Mesenchymal stem cell (in vitro differentiated cells and primary cell): Measurements from ENCODE around the gene HSPA14. TPM values are rescaled to one million over a fixed set of nuclear protein-coding genes. Genes with fewer than 3 reads are reported as not detected.
A peak's percentile ranks its signal among the peaks of the same experiment; 100 is the strongest.

Source experiments
- DNase-seq: peaks from one replicate; pipeline ENCODE4 v3.0.0-alpha.2; 2013
- H2AFZ ChIP-seq: one replicate; pipeline ENCODE4 v1.6.1; 2013; ENCODE audit warnings: low read depth, mild to moderate bottlenecking, control low read depth, inconsistent platforms, low read length, moderate library complexity
- H2AK5ac ChIP-seq: 2 replicates; pipeline ENCODE4 v1.6.1; 2013; ENCODE audit warnings: low read length, moderate library complexity, mild to moderate bottlenecking, inconsistent platforms; ENCODE audit not compliant: severe bottlenecking
- H2BK120ac ChIP-seq: one replicate; pipeline ENCODE4 v1.6.1; 2013; ENCODE audit warnings: low read depth, mild to moderate bottlenecking, inconsistent platforms, low read length, moderate library complexity
- H2BK12ac ChIP-seq, 2 experiments: one replicate each; pipeline ENCODE4 v1.6.1; 2013; ENCODE audit warnings: inconsistent platforms in 2 of 2, low read length in 2 of 2, mild to moderate bottlenecking in 2 of 2, moderate library complexity in 2 of 2, control low read depth in 1 of 2
- H2BK15ac ChIP-seq: one replicate; pipeline ENCODE4 v1.6.1; 2013; ENCODE audit warnings: mild to moderate bottlenecking, low read depth, inconsistent platforms; ENCODE audit not compliant: poor library complexity, severe bottlenecking
- H2BK5ac ChIP-seq: 2 replicates; pipeline ENCODE4 v1.6.1; 2013; ENCODE audit warnings: low read depth, mild to moderate bottlenecking, low read length, control low read depth, inconsistent platforms; ENCODE audit not compliant: poor library complexity, severe bottlenecking
- H3K14ac ChIP-seq, 2 experiments: one replicate each; pipeline ENCODE4 v1.6.1; 2013; ENCODE audit warnings: inconsistent platforms in 2 of 2, low read length in 2 of 2, control low read depth in 1 of 2, mild to moderate bottlenecking in 1 of 2, moderate library complexity in 1 of 2
- H3K18ac ChIP-seq, 2 experiments: one replicate each; pipeline ENCODE4 v1.6.1; 2013; ENCODE audit warnings: inconsistent platforms in 2 of 2, low read length in 2 of 2, control low read depth in 1 of 2, low read depth in 1 of 2, mild to moderate bottlenecking in 1 of 2
- H3K23ac ChIP-seq, 2 experiments: one replicate each; pipeline ENCODE4 v1.6.1; 2013; ENCODE audit warnings: inconsistent platforms in 2 of 2, low read length in 2 of 2, mild to moderate bottlenecking in 2 of 2, moderate library complexity in 2 of 2, control low read depth in 1 of 2
- H3K27ac ChIP-seq: 2 replicates; pipeline ENCODE4 v1.5.1; 2013; ENCODE audit warnings: mild to moderate bottlenecking, moderate library complexity, low read length, control low read depth, inconsistent platforms; ENCODE audit not compliant: poor library complexity, severe bottlenecking
- H3K27me3 ChIP-seq, 2 experiments: 2 replicates each; pipeline versions ENCODE4 v1.6.1 to v1.7.0; 2013; ENCODE audit warnings: low read length in 2 of 2, mild to moderate bottlenecking in 2 of 2, moderate library complexity in 2 of 2, control low read depth in 1 of 2, inconsistent platforms in 1 of 2; ENCODE audit not compliant: control insufficient read depth in 1 of 2, insufficient read depth in 1 of 2
- H3K36me3 ChIP-seq, 2 experiments: 2 replicates each; pipeline versions ENCODE4 v1.6.1 to v1.7.0; 2013; ENCODE audit warnings: low read length in 2 of 2, control low read depth in 1 of 2, inconsistent platforms in 1 of 2, low read depth in 1 of 2, mild to moderate bottlenecking in 1 of 2; ENCODE audit not compliant: insufficient read depth in 2 of 2, control insufficient read depth in 1 of 2
- H3K4ac ChIP-seq, 2 experiments: one replicate each; pipeline ENCODE4 v1.6.1; 2013; ENCODE audit warnings: inconsistent platforms in 2 of 2, low read length in 2 of 2, mild to moderate bottlenecking in 2 of 2, moderate library complexity in 2 of 2, control low read depth in 1 of 2, low read depth in 1 of 2
- H3K4me1 ChIP-seq: 2 replicates; pipeline ENCODE4 v1.6.1; 2013; ENCODE audit warnings: low read depth, low read length, control low read depth; ENCODE audit not compliant: control insufficient read depth, insufficient read depth
- H3K4me2 ChIP-seq: 2 replicates; pipeline ENCODE4 v1.6.1; 2013; ENCODE audit warnings: low read length, mild to moderate bottlenecking, inconsistent platforms; ENCODE audit not compliant: poor library complexity, severe bottlenecking
- H3K4me3 ChIP-seq, 2 experiments: 2 replicates each; pipeline versions ENCODE4 v1.5.1 to v1.7.0; 2013; ENCODE audit warnings: low read length in 2 of 2, mild to moderate bottlenecking in 2 of 2, control low read depth in 1 of 2, low read depth in 1 of 2; ENCODE audit not compliant: insufficient read depth in 1 of 2
- H3K79me1 ChIP-seq: replicated peaks from 2 replicates; pipeline ENCODE4 v1.6.1; 2013; ENCODE audit warnings: mild to moderate bottlenecking, control low read depth, low read length, inconsistent platforms; ENCODE audit not compliant: poor library complexity, severe bottlenecking
- H3K9ac ChIP-seq: 2 replicates; pipeline ENCODE4 v1.7.0; 2013; ENCODE audit warnings: mild to moderate bottlenecking, low read length, moderate library complexity
- H3K9me3 ChIP-seq: 2 replicates; pipeline ENCODE4 v1.7.0; 2013; ENCODE audit warnings: mild to moderate bottlenecking, low read length; ENCODE audit not compliant: control insufficient read depth
- H4K8ac ChIP-seq: one replicate; pipeline ENCODE4 v1.6.1; 2013; ENCODE audit warnings: inconsistent platforms, mild to moderate bottlenecking, low read length, moderate library complexity
- H4K91ac ChIP-seq: one replicate; pipeline ENCODE4 v1.6.1; 2013; ENCODE audit warnings: mild to moderate bottlenecking, low read length, inconsistent platforms
- WGBS: methylation state at CpG from one replicate; pipeline ENCODE4 v1.1.7; 2013; ENCODE audit warnings: mixed read lengths; 5-methylcytosine and 5-hydroxymethylcytosine counted together
- polyA plus RNA-seq, 2 experiments: library from polyadenylated mRNA; stranded (reverse); fragments of 200-250 nt; gene quantifications; one replicate each; pipeline ENCODE4 v1.2.3, GENCODE V29; 2013

HSPA14 gene, protein sequence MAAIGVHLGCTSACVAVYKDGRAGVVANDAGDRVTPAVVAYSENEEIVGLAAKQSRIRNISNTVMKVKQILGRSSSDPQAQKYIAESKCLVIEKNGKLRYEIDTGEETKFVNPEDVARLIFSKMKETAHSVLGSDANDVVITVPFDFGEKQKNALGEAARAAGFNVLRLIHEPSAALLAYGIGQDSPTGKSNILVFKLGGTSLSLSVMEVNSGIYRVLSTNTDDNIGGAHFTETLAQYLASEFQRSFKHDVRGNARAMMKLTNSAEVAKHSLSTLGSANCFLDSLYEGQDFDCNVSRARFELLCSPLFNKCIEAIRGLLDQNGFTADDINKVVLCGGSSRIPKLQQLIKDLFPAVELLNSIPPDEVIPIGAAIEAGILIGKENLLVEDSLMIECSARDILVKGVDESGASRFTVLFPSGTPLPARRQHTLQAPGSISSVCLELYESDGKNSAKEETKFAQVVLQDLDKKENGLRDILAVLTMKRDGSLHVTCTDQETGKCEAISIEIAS
- polyA plus RNA-seq (2013, experiment 1 of 2): 11.4 TPM
- polyA plus RNA-seq (2013, experiment 2 of 2): 11.7 TPM

DNA sequence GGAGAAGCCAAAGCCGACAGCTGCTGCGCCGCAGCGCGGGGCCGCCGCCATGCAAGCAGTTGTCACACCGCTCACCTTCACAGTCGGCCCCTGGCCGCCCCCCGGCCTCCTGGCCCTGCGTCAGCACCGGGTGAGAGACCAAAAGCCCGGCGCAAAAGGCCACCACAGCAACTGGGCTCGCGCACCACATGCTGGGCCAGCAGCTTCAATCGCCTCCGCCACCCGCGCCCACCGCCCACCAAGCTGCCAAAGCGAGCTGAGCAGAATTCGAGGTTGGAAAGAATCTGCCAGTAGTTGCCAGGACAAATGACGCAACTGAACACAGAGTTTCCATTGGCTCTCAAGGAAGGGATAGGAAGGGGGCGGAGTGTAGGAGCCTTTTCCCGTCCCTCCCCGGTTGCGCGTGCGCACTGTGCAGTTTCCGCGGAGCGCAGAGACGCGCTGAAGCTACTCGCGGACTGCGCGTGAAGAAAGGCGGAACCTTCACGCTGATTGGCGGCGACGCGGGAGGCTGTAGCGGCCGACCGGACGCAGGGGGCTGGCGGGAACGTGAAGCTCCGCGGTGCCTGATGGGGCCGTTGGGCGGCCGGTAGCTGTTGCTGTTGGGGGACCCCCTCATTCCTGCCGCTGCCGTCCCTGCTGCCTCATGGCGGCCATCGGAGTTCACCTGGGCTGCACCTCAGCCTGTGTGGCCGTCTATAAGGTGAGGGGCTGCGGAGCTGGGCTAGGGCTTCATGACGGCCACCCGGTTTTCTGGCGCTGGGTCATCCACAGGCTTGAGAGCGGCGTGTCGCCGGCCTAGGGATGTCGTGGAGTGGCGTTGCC is at the start of gene HSPA14, which contains the start of the genes CDNF and MSANTD7:
Gene HSPA14 (plus strand): TSS at position 550 of the 825 bp plus-strand sequence. CDS start 97 bp downstream, at position 647.
Gene CDNF (minus strand): TSS at position 281 of the 825 bp plus-strand sequence. CDS start 91 bp downstream, at position 190.
Gene MSANTD7 (plus strand): TSS at position 550 of the 825 bp plus-strand sequence. CDS start 3,979 bp downstream, outside the sequence.
- H3K36me3 ChIP-seq: peaks cover 11 to 50% of the 10 kb centered on the region in 2 experiments
- under 1% methylated on average over 72 of the region's 72 CpGs for WGBS
- H3K9me3 ChIP-seq: no peaks in the 10 kb centered on the region

DNA sequence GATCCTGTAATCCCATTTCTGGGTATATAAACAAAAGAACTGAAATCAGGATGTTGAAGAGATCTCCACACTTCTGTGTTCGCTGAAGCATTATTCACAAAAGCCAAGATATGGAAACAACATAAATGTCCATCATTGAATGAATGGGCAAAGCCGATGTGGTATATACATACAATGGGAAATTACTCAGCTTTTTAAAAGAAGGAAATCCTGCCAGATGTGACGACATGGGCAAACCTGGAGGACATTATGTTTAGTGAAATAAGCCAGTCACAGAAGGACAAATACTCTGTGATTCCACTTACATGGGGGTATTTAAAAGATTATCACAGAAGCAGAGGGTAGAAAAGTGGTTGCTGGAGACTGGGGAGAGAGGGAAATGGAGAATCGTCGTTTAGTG is 39.5 kb upstream of the HSPA14 start:
- Histone ChIP-seq H3K18ac (no peak overlapping the region), H4K8ac (no peak overlapping the region), H3K36me3 (no peaks in the 10 kb centered on the region), H3K4me3 (no peak overlapping the region), H3K9me3 (no peaks in the 10 kb centered on the region), H2AK5ac (no peak overlapping the region), H2BK5ac (no peak overlapping the region), H3K27ac (no peak overlapping the region), H3K23ac (no peak overlapping the region), H2AFZ (no peak overlapping the region), H3K27me3 (peaks cover 0 to 27% of the 10 kb centered on the region in 2 experiments), H4K91ac (no peak overlapping the region), H2BK12ac (no peak overlapping the region), H3K9ac (no peak overlapping the region), H3K79me1 (no peaks in the 10 kb centered on the region), H3K4me1 (peaks cover 3% of the 10 kb centered on the region), H3K4ac (no peak overlapping the region), H2BK120ac (no peak overlapping the region), H2BK15ac (no peak overlapping the region), H3K14ac (no peak overlapping the region), H3K4me2 (no peak overlapping the region)
- DNase-seq: no peak
- 81% methylated on average over 3 of the region's 5 CpGs for WGBS

More for the DNA sequence above, at the start of gene HSPA14, which contains the start of the genes CDNF and MSANTD7:
- peak within 1 kb of the TSS in 1 of 2 experiments; percentile 64 for H3K14ac ChIP-seq
- peak within 1 kb of the TSS; percentile 62 for H3K27ac ChIP-seq
- peak within 1 kb of the TSS; percentile 96 for H3K9ac ChIP-seq
- peak within 1 kb of the TSS; percentile 58 for H2BK120ac ChIP-seq
- peak within 1 kb of the TSS; percentile 86 for H2BK15ac ChIP-seq
- peaks cover 12% of the 10 kb centered on the region for H3K79me1 ChIP-seq
- peak within 1 kb of the TSS; percentile 83 to 99 for H3K18ac ChIP-seq
- H2AFZ ChIP-seq: peak within 1 kb of the TSS; percentile 69
- peak within 1 kb of the TSS; percentile 93 to 97 for H3K4me3 ChIP-seq
- H2AK5ac ChIP-seq: no peak within 1 kb of the TSS
- peak within 1 kb of the TSS; percentile 83 for H3K4me2 ChIP-seq
- H4K91ac ChIP-seq: peak within 1 kb of the TSS; percentile 96
- peak within 1 kb of the TSS in 1 of 2 experiments; percentile 5 for H3K23ac ChIP-seq
- peak within 1 kb of the TSS; percentile 99 for H4K8ac ChIP-seq
- H3K4me1 ChIP-seq: no peaks in the 10 kb centered on the region
- DNase-seq: peak; percentile 99
- H2BK5ac ChIP-seq: peak within 1 kb of the TSS; percentile 83
- no peaks in the 10 kb centered on the region for H3K27me3 ChIP-seq
- peak within 1 kb of the TSS; percentile 57 to 65 for H2BK12ac ChIP-seq
- peak within 1 kb of the TSS; percentile 72 to 89 for H3K4ac ChIP-seq

DNA sequence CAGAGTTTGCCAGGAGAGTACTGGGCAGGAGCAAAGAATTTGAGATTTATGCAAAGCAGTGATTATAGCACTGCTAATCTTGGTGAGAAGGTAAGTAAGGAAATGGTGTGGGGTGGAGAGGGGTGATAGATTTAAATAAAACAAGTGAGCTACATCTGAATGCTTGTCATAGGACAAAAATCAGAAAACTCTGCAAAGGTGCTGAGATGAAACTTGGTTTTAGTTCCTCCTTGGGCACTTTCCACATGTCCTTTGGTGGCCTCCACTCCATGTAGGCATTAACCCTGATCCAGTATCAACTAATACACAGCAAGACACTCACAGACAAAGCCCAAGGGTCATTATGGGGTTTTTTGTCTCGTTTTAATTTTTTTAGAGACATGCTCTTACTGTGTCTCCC is 37.7 kb upstream of the HSPA14 start:
- H2BK120ac ChIP-seq: no peak overlapping the region
- no peaks in the 10 kb centered on the region for H3K36me3 ChIP-seq
- H3K79me1 ChIP-seq: no peaks in the 10 kb centered on the region
- no peak overlapping the region for H3K27ac ChIP-seq
- 55% methylated on average over 1 of the region's 1 CpG for WGBS
- peaks cover 0 to 27% of the 10 kb centered on the region in 2 experiments for H3K27me3 ChIP-seq
- no peak overlapping the region for H2AK5ac ChIP-seq
- peaks cover 6% of the 10 kb centered on the region for H3K4me1 ChIP-seq
- no peak overlapping the region for H3K14ac ChIP-seq
- no peak overlapping the region for H3K4me3 ChIP-seq
- no peak overlapping the region for H2BK15ac ChIP-seq
- H3K4ac ChIP-seq: no peak overlapping the region
- H4K91ac ChIP-seq: no peak overlapping the region
- H3K23ac ChIP-seq: no peak overlapping the region
- no peak overlapping the region for H3K9ac ChIP-seq
- no peak overlapping the region for H2BK12ac ChIP-seq
- H3K4me2 ChIP-seq: no peak overlapping the region
- no peak overlapping the region for H3K18ac ChIP-seq
- no peak for DNase-seq
- H4K8ac ChIP-seq: no peak overlapping the region
- H3K9me3 ChIP-seq: no peaks in the 10 kb centered on the region
- H2BK5ac ChIP-seq: no peak overlapping the region
- no peak overlapping the region for H2AFZ ChIP-seq
